ENCODE measurements around the gene STARD9.

- no peak for TF ChIP-seq CTCF (IDR thresholded peaks at IDR 0.05; ENCODE audit: insufficient read depth, low read depth, low read length)
- TF ChIP-seq EZH2 (IDR thresholded peaks at IDR 0.05; ENCODE audit: insufficient read depth, low read length) = no peak
Measured at GRCh38 chr15:42595626-42596240, 20.3 kb downstream of the STARD9 start.
